DND-41 (cell line): Measurements from ENCODE around the gene SAMD4A.

ENCODE experiments used
- ATAC-seq: fragments of 200-7000 bp; cut with Tn5 transposase; 3 replicates; pipeline ENCODE4 v1.9.1; 2021; ENCODE audit warnings: low read depth; ENCODE audit not compliant: insufficient read depth
- DNase-seq: peaks from one replicate; pipeline ENCODE4 v3.0.0-alpha.2; 2020
- H2AFZ ChIP-seq: 2 replicates; pipeline ENCODE4 v1.6.0; 2012; ENCODE audit warnings: low read depth, low read length
- H3K27ac ChIP-seq: 2 replicates; pipeline ENCODE4 v1.5.1; 2012; ENCODE audit warnings: low read length, inconsistent platforms
- H3K27me3 ChIP-seq: fragments of 200-600 bp; sonication (generic); 2 replicates; pipeline ENCODE4 v1.6.0; 2012; ENCODE audit warnings: low read length, mild to moderate bottlenecking, inconsistent platforms; ENCODE audit not compliant: insufficient read depth, poor library complexity
- H3K36me3 ChIP-seq: 2 replicates; pipeline ENCODE4 v1.5.1; 2012; ENCODE audit warnings: low read length, inconsistent platforms; ENCODE audit not compliant: insufficient read depth
- H3K4me1 ChIP-seq: 2 replicates; pipeline ENCODE4 v1.5.1; 2012; ENCODE audit warnings: mild to moderate bottlenecking, low read length; ENCODE audit not compliant: insufficient read depth
- H3K4me2 ChIP-seq: 2 replicates; pipeline ENCODE4 v1.6.0; 2012; ENCODE audit warnings: mild to moderate bottlenecking, moderate library complexity, low read length, inconsistent platforms; ENCODE audit not compliant: insufficient read depth
- H3K4me3 ChIP-seq, 2 experiments: fragments of 200-600 bp in 1 of 2; shearing (Covaris generic) in 1 of 2; 2 replicates each; pipeline ENCODE4 v1.5.1; 2012 to 2016; ENCODE audit warnings: inconsistent platforms in 2 of 2, low read length in 2 of 2, mild to moderate bottlenecking in 2 of 2, low read depth in 1 of 2, moderate library complexity in 1 of 2
- H3K79me2 ChIP-seq: 2 replicates; pipeline ENCODE4 v1.6.0; 2012; ENCODE audit warnings: low read length, inconsistent platforms; ENCODE audit not compliant: insufficient read depth
- H3K9ac ChIP-seq: 2 replicates; pipeline ENCODE4 v1.6.0; 2012; ENCODE audit warnings: low read depth, mild to moderate bottlenecking, inconsistent platforms, low read length, moderate library complexity
- H3K9me3 ChIP-seq: 2 replicates; pipeline ENCODE4 v1.5.1; 2012; ENCODE audit warnings: low read length, moderate library complexity, mild to moderate bottlenecking, inconsistent platforms; ENCODE audit not compliant: insufficient read depth, severe bottlenecking
- H4K20me1 ChIP-seq: 2 replicates; pipeline ENCODE4 v1.6.0; 2012; ENCODE audit warnings: low read length; ENCODE audit not compliant: insufficient read depth
- CTCF ChIP-seq: IDR thresholded peaks from 2 replicates; pipeline ENCODE4 v1.5.1; 2012; ENCODE audit warnings: borderline replicate concordance, low read length, moderate library complexity, mild to moderate bottlenecking; ENCODE audit not compliant: poor library complexity, severe bottlenecking; ENCODE audit errors: extremely low read depth
- EZH2 ChIP-seq: IDR thresholded peaks from 3 replicates; pipeline ENCODE4 v1.6.1; 2012; ENCODE audit warnings: borderline replicate concordance, low read depth, mild to moderate bottlenecking, moderate library complexity, low read length, inconsistent platforms; ENCODE audit not compliant: severe bottlenecking

SAMD4A gene

GRCh38 chr14:54603362-54603761 lies 36.4 kb downstream of the SAMD4A start:
- Histone ChIP-seq H3K79me2 (no peaks in the 10 kb centered on the region), H4K20me1 (no peaks in the 10 kb centered on the region), H3K4me2 (no peak overlapping the region)

GRCh38 chr14:54606178-54606577 lies 39.2 kb downstream of the SAMD4A start:
- ATAC-seq (no peak), DNase-seq (no peak)
- Histone ChIP-seq H3K4me2 (no peak overlapping the region), H3K79me2 (no peaks in the 10 kb centered on the region), H3K9me3 (no peaks in the 10 kb centered on the region), H3K27me3 (peaks cover 6% of the 10 kb centered on the region), H3K27ac (no peak overlapping the region), H2AFZ (no peak overlapping the region), H4K20me1 (no peaks in the 10 kb centered on the region), H3K4me3 (no peak overlapping the region), H3K9ac (no peak overlapping the region), H3K36me3 (no peaks in the 10 kb centered on the region), H3K4me1 (no peaks in the 10 kb centered on the region)
- TF ChIP-seq EZH2 (no peak), CTCF (no peak)

More at GRCh38 chr14:54603362-54603761, 36.4 kb downstream of the SAMD4A start:
- H3K4me1 ChIP-seq, result no peaks in the 10 kb centered on the region
- DNase-seq, result no peak
- H3K9ac ChIP-seq, result no peak overlapping the region
- TF ChIP-seq EZH2, result no peak
- TF ChIP-seq CTCF, result no peak
- no peak overlapping the region for H3K4me3 ChIP-seq
- H3K36me3 ChIP-seq, result no peaks in the 10 kb centered on the region
- ATAC-seq, result no peak
- H3K27ac ChIP-seq, result no peak overlapping the region
- no peak overlapping the region for H2AFZ ChIP-seq
- no peaks in the 10 kb centered on the region for H3K9me3 ChIP-seq
- peaks cover 14% of the 10 kb centered on the region for H3K27me3 ChIP-seq

- Histone ChIP-seq H3K27me3 (peaks cover 8% of the 10 kb centered on the region), H3K79me2 (no peaks in the 10 kb centered on the region), H3K27ac (no peak overlapping the region), H2AFZ (no peak overlapping the region), H3K36me3 (no peaks in the 10 kb centered on the region), H3K4me2 (no peak overlapping the region), H3K4me3 (no peak overlapping the region), H3K4me1 (no peaks in the 10 kb centered on the region), H3K9ac (no peak overlapping the region), H3K9me3 (no peaks in the 10 kb centered on the region), H4K20me1 (no peaks in the 10 kb centered on the region)
- ATAC-seq (no peak), DNase-seq (no peak)
- no peak for TF ChIP-seq CTCF
- TF ChIP-seq EZH2, result no peak
Observed at GRCh38 chr14:54606631-54607133, 39.8 kb downstream of the SAMD4A start.

GRCh38 chr14:54609576-54609975 lies 42.6 kb downstream of the SAMD4A start:
- no peak overlapping the region for H3K4me3 ChIP-seq
- no peak overlapping the region for H2AFZ ChIP-seq
- peaks cover 8% of the 10 kb centered on the region for H3K27me3 ChIP-seq
- TF ChIP-seq CTCF (no peak), EZH2 (no peak)
- no peak overlapping the region for H3K9ac ChIP-seq
- H3K79me2 ChIP-seq, result no peaks in the 10 kb centered on the region
- no peaks in the 10 kb centered on the region for H4K20me1 ChIP-seq
- H3K4me1 ChIP-seq, result no peaks in the 10 kb centered on the region
- no peak overlapping the region for H3K27ac ChIP-seq
- H3K36me3 ChIP-seq, result no peaks in the 10 kb centered on the region
- ATAC-seq, result no peak
- no peak for DNase-seq
- H3K9me3 ChIP-seq, result no peaks in the 10 kb centered on the region
- no peak overlapping the region for H3K4me2 ChIP-seq
